ENCODE measurements around the gene TNFSF8.

Gene TNFSF8

GRCh38 chr9:114950761-114951160, 20.4 kb upstream of the TNFSF8 start:
- Mint-ChIP-seq H3K27ac (no peak overlapping the region), H3K4me1 (peaks cover 17% of the 10 kb centered on the region), H3K9me3 (no peaks in the 10 kb centered on the region), H3K4me3 (no peak overlapping the region), H3K27me3 (peaks cover 5% of the 10 kb centered on the region), H3K36me3 (peaks cover 4% of the 10 kb centered on the region)
- CTCF ChIA-PET = no interaction called here
- DNase-seq = no peak

DNA sequence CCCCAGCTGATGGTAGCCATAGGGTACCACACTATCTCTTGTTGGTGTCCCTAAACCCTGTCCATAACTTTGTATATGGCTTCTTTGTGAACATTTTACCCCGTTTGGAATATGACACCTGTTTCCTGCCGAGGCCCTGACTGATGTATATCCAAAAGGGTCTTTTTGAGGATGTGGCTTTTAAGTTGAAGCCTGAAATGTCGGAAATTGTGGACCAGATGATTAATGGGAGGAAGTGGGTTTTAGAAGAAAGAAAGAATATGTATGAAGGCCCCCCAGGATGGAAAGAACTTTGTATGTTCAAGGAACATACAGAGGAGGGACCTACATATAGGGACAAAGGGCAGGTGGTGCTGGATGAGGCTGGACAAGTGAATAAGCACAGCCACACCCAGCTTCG, 16.7 kb upstream of the TNFSF8 start:
- no peak overlapping the region for H3K27ac Mint-ChIP-seq
- peaks cover 12% of the 10 kb centered on the region for H3K4me1 Mint-ChIP-seq
- no peak overlapping the region for H3K4me3 Mint-ChIP-seq
- DNase-seq = no peak
- H3K36me3 Mint-ChIP-seq = peaks cover 8% of the 10 kb centered on the region
- CTCF ChIA-PET = no interaction called here
- H3K27me3 Mint-ChIP-seq = peaks cover 4% of the 10 kb centered on the region
- no peaks in the 10 kb centered on the region for H3K9me3 Mint-ChIP-seq

GRCh38 chr9:114945616-114946412, 15.4 kb upstream of the TNFSF8 start:
- H3K9me3 Mint-ChIP-seq = no peaks in the 10 kb centered on the region
- DNase-seq = no peak
- H3K27me3 Mint-ChIP-seq = peaks cover 4% of the 10 kb centered on the region
- H3K36me3 Mint-ChIP-seq = peaks cover 11% of the 10 kb centered on the region
- H3K4me1 Mint-ChIP-seq = peaks cover 13% of the 10 kb centered on the region
- H3K27ac Mint-ChIP-seq = no peak overlapping the region
- CTCF ChIA-PET = interaction anchor here (1.5 kb wide), 1 partner anchor 66 kb away, joined by 5 read pairs; no protein-coding TSS in a partner anchor
- H3K4me3 Mint-ChIP-seq = no peak overlapping the region

GRCh38 chr9:114941376-114941775, 11.0 kb upstream of the TNFSF8 start:
- Mint-ChIP-seq H3K4me3 (no peak overlapping the region), H3K27ac (no peak overlapping the region), H3K27me3 (peaks cover 4% of the 10 kb centered on the region), H3K9me3 (no peaks in the 10 kb centered on the region), H3K4me1 (peaks cover 31% of the 10 kb centered on the region), H3K36me3 (peaks cover 13% of the 10 kb centered on the region)
- CTCF ChIA-PET = interaction anchor here (0.9 kb wide), 1 partner anchor 93 kb away, joined by 5 read pairs; no protein-coding TSS in a partner anchor
- no peak for DNase-seq

GRCh38 chr9:114938687-114939575, 8.5 kb upstream of the TNFSF8 start:
- DNase-seq = no peak
- Mint-ChIP-seq H3K4me1 (peaks cover 31% of the 10 kb centered on the region), H3K27me3 (no peaks in the 10 kb centered on the region), H3K9me3 (no peaks in the 10 kb centered on the region), H3K36me3 (peaks cover 9% of the 10 kb centered on the region), H3K4me3 (peak overlapping the region; percentile 40), H3K27ac (peak overlapping the region; percentile 77)
- CTCF ChIA-PET = interaction anchor here (0.8 to 1.3 kb wide), 2 partner anchors 10 to 258 kb away, joined by 3 read pairs; no protein-coding TSS in a partner anchor

- CTCF ChIA-PET = no interaction called here
- no peaks in the 10 kb centered on the region for H3K27me3 Mint-ChIP-seq
- H3K36me3 Mint-ChIP-seq = peaks cover 11% of the 10 kb centered on the region
- no peak overlapping the region for H3K27ac Mint-ChIP-seq
- peaks cover 36% of the 10 kb centered on the region for H3K4me1 Mint-ChIP-seq
- H3K4me3 Mint-ChIP-seq = no peak overlapping the region
- no peak for DNase-seq
- H3K9me3 Mint-ChIP-seq = no peaks in the 10 kb centered on the region
Measured at GRCh38 chr9:114937516-114937915, 7.1 kb upstream of the TNFSF8 start.

DNA sequence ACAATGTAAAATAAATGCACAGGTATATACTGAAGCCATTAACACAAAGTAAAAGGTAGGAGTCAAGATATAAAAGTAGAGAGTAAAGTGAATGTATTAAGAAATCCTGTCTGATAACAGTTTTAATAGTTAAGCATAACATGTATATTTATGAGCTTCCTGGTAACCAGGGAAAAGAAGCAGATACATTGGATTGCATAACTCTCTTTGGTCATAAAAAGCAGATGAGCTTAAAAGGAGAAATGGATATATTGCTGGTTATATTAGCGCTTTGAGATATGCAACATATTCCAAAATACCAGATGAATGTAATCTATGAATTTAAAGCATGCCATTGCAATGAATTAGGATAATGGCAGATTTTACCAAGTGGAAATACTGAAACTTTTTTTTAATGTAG, 6.2 kb upstream of the TNFSF8 start:
- H3K36me3 Mint-ChIP-seq = peaks cover 9% of the 10 kb centered on the region
- CTCF ChIA-PET = interaction anchor here (0.6 to 1.2 kb wide), 4 partner anchors 8 to 124 kb away, joined by 3 read pairs; no protein-coding TSS in a partner anchor
- H3K4me1 Mint-ChIP-seq = peaks cover 45% of the 10 kb centered on the region
- H3K27ac Mint-ChIP-seq = no peak overlapping the region
- no peaks in the 10 kb centered on the region for H3K9me3 Mint-ChIP-seq
- no peak overlapping the region for H3K4me3 Mint-ChIP-seq
- no peak for DNase-seq
- no peaks in the 10 kb centered on the region for H3K27me3 Mint-ChIP-seq

DNA sequence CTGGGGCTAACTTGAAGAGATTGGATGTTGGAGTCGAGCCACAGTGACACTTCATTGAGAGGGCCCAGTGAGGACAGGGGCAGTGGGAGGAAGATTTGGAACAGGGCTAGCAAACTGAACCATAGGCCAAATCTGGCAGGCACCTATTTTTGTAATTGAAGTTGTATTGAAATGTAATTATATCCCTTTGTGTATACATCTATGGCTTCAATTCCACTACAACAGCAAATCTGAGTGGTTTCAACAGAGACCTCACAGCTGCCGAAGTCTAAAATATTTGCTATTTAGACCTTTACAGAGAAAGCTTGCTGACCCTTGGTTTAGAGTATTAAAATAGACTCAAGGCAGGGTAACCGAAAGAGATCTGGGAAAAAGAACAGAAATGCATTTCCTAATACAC, 4.7 kb upstream of the TNFSF8 start:
- Mint-ChIP-seq H3K27ac (no peak overlapping the region), H3K4me1 (peaks cover 51% of the 10 kb centered on the region), H3K36me3 (peaks cover 5% of the 10 kb centered on the region), H3K27me3 (no peaks in the 10 kb centered on the region), H3K9me3 (no peaks in the 10 kb centered on the region), H3K4me3 (no peak overlapping the region)
- no peak for DNase-seq
- CTCF ChIA-PET = no interaction called here

- no peaks in the 10 kb centered on the region for H3K9me3 Mint-ChIP-seq
- H3K27ac Mint-ChIP-seq = no peak overlapping the region
- no peaks in the 10 kb centered on the region for H3K27me3 Mint-ChIP-seq
- peaks cover 19% of the 10 kb centered on the region for H3K36me3 Mint-ChIP-seq
- DNase-seq = no peak
- CTCF ChIA-PET = interaction anchor here (1.1 kb wide), 1 partner anchor 82 kb away, joined by 6 read pairs; no protein-coding TSS in a partner anchor
- H3K4me3 Mint-ChIP-seq = no peak overlapping the region
- H3K4me1 Mint-ChIP-seq = peaks cover 27% of the 10 kb centered on the region
Measured at GRCh38 chr9:114932502-114932901, 2.1 kb upstream of the TNFSF8 start.

GRCh38 chr9:114931407-114931806, 1.0 kb upstream of the TNFSF8 start:
- peaks cover 33% of the 10 kb centered on the region for H3K4me1 Mint-ChIP-seq
- H3K36me3 Mint-ChIP-seq = peaks cover 25% of the 10 kb centered on the region
- H3K27ac Mint-ChIP-seq = peak overlapping the region; percentile 98
- H3K4me3 Mint-ChIP-seq = peak overlapping the region; percentile 97
- no peaks in the 10 kb centered on the region for H3K9me3 Mint-ChIP-seq
- DNase-seq = no peak
- no peaks in the 10 kb centered on the region for H3K27me3 Mint-ChIP-seq
- CTCF ChIA-PET = interaction anchor here (1.0 to 5.6 kb wide), 3 partner anchors 23 to 83 kb away, joined by 3 to 54 read pairs (median 6); no protein-coding TSS in a partner anchor

DNA sequence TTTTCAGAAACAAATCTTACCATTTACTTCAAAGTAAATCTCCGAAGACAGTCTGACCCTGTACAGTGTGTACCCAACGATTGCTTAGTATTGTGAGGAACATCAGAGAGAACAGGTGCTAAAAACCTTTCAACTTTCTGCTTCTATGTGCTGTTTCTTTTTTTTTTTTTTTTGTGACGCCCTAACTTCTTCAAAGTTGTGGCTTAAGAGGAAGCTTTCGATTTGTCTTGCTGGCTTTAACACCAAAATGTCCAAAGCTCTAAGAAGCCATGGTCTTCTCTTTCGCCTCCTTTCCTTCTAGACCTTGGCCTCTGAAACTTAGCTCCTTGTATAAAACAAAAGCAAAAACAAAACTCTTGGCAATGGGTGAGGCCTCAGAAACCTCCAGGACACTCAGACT, 1.2 kb downstream of the TNFSF8 start:
- Mint-ChIP-seq H3K4me3 (peak overlapping the region; percentile 91), H3K4me1 (peaks cover 53% of the 10 kb centered on the region), H3K27ac (peak overlapping the region; percentile 95), H3K9me3 (no peaks in the 10 kb centered on the region), H3K36me3 (peaks cover 44% of the 10 kb centered on the region), H3K27me3 (no peaks in the 10 kb centered on the region)
- CTCF ChIA-PET = interaction anchor here (0.7 to 5.6 kb wide), 19 partner anchors 9 to 336 kb away, joined by 3 to 54 read pairs (median 4); partner anchors contain the start of gene TEX48
- peak; percentile 30 for DNase-seq

GRCh38 chr9:114928671-114929070, 1.7 kb downstream of the TNFSF8 start:
- peak overlapping the region; percentile 95 for H3K27ac Mint-ChIP-seq
- H3K4me3 Mint-ChIP-seq = peak overlapping the region; percentile 91
- DNase-seq = no peak
- H3K36me3 Mint-ChIP-seq = peaks cover 47% of the 10 kb centered on the region
- no peaks in the 10 kb centered on the region for H3K9me3 Mint-ChIP-seq
- H3K27me3 Mint-ChIP-seq = no peaks in the 10 kb centered on the region
- H3K4me1 Mint-ChIP-seq = peaks cover 58% of the 10 kb centered on the region
- CTCF ChIA-PET = interaction anchor here (0.9 to 5.6 kb wide), 14 partner anchors 8 to 336 kb away, joined by 3 to 54 read pairs (median 5); partner anchors contain the start of gene TEX48

- Mint-ChIP-seq H3K4me3 (peak overlapping the region; percentile 91), H3K9me3 (no peaks in the 10 kb centered on the region), H3K36me3 (peaks cover 46% of the 10 kb centered on the region), H3K27ac (peak overlapping the region; percentile 95), H3K27me3 (no peaks in the 10 kb centered on the region), H3K4me1 (peaks cover 62% of the 10 kb centered on the region)
- DNase-seq = no peak
- CTCF ChIA-PET = interaction anchor here (0.9 to 5.6 kb wide), 9 partner anchors 15 to 335 kb away, joined by 3 to 54 read pairs (median 7); partner anchors contain the start of gene TEX48
Measured at GRCh38 chr9:114928136-114928535, 2.3 kb downstream of the TNFSF8 start.

DNA sequence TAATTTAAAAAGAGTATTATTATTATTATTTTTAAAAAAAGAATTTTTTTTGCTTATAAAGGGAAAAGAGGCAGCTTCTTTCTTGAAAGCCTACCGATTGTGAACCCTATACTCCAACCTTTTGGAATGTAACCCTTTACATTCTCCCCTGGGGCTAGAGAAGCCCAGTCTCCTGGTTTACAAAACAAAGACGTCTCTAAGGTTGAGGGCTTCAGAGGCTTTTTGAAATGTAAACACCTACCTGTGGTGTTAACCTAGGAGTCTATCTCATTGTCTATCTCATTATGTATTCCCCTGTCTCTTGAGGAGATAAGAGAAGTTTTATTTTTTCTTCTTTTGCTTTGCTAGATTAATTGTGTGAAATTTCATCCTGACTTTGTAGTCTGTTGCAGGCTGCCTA, 4.7 kb downstream of the TNFSF8 start:
- Mint-ChIP-seq H3K27ac (no peak overlapping the region), H3K4me3 (peak overlapping the region; percentile 71), H3K27me3 (no peaks in the 10 kb centered on the region), H3K36me3 (peaks cover 71% of the 10 kb centered on the region), H3K9me3 (no peaks in the 10 kb centered on the region), H3K4me1 (peaks cover 65% of the 10 kb centered on the region)
- DNase-seq = no peak
- CTCF ChIA-PET = interaction anchor here (2.3 kb wide), 1 partner anchor 89 kb away, joined by 9 read pairs; no protein-coding TSS in a partner anchor

All from activated naive CD4-positive, alpha-beta T cell treated with anti-CD3 and anti-CD28 coated beads, Interleukin-2, amount 10 ng/mL, durations not matched to agents 7 days and 5 days (primary cell).